Mesenchymal stem cell (in vitro differentiated cells and primary cell): Measurements from ENCODE around the gene CRACDL.

Experiments used
- DNase-seq: peaks from one replicate; pipeline ENCODE4 v3.0.0-alpha.2; 2013
- H2AFZ ChIP-seq: one replicate; pipeline ENCODE4 v1.6.1; 2013; ENCODE audit warnings: low read depth, mild to moderate bottlenecking, control low read depth, inconsistent platforms, low read length, moderate library complexity
- H2AK5ac ChIP-seq: 2 replicates; pipeline ENCODE4 v1.6.1; 2013; ENCODE audit warnings: low read length, moderate library complexity, mild to moderate bottlenecking, inconsistent platforms; ENCODE audit not compliant: severe bottlenecking
- H2BK120ac ChIP-seq: one replicate; pipeline ENCODE4 v1.6.1; 2013; ENCODE audit warnings: low read depth, mild to moderate bottlenecking, inconsistent platforms, low read length, moderate library complexity
- H2BK12ac ChIP-seq, 2 experiments: one replicate each; pipeline ENCODE4 v1.6.1; 2013; ENCODE audit warnings: inconsistent platforms in 2 of 2, low read length in 2 of 2, mild to moderate bottlenecking in 2 of 2, moderate library complexity in 2 of 2, control low read depth in 1 of 2
- H2BK15ac ChIP-seq: one replicate; pipeline ENCODE4 v1.6.1; 2013; ENCODE audit warnings: mild to moderate bottlenecking, low read depth, inconsistent platforms; ENCODE audit not compliant: poor library complexity, severe bottlenecking
- H2BK5ac ChIP-seq: 2 replicates; pipeline ENCODE4 v1.6.1; 2013; ENCODE audit warnings: low read depth, mild to moderate bottlenecking, low read length, control low read depth, inconsistent platforms; ENCODE audit not compliant: poor library complexity, severe bottlenecking
- H3K14ac ChIP-seq, 2 experiments: one replicate each; pipeline ENCODE4 v1.6.1; 2013; ENCODE audit warnings: inconsistent platforms in 2 of 2, low read length in 2 of 2, control low read depth in 1 of 2, mild to moderate bottlenecking in 1 of 2, moderate library complexity in 1 of 2
- H3K18ac ChIP-seq, 2 experiments: one replicate each; pipeline ENCODE4 v1.6.1; 2013; ENCODE audit warnings: inconsistent platforms in 2 of 2, low read length in 2 of 2, control low read depth in 1 of 2, low read depth in 1 of 2, mild to moderate bottlenecking in 1 of 2
- H3K23ac ChIP-seq, 2 experiments: one replicate each; pipeline ENCODE4 v1.6.1; 2013; ENCODE audit warnings: inconsistent platforms in 2 of 2, low read length in 2 of 2, mild to moderate bottlenecking in 2 of 2, moderate library complexity in 2 of 2, control low read depth in 1 of 2
- H3K27ac ChIP-seq: 2 replicates; pipeline ENCODE4 v1.5.1; 2013; ENCODE audit warnings: mild to moderate bottlenecking, moderate library complexity, low read length, control low read depth, inconsistent platforms; ENCODE audit not compliant: poor library complexity, severe bottlenecking
- H3K27me3 ChIP-seq, 2 experiments: 2 replicates each; pipeline versions ENCODE4 v1.6.1 to v1.7.0; 2013; ENCODE audit warnings: low read length in 2 of 2, mild to moderate bottlenecking in 2 of 2, moderate library complexity in 2 of 2, control low read depth in 1 of 2, inconsistent platforms in 1 of 2; ENCODE audit not compliant: control insufficient read depth in 1 of 2, insufficient read depth in 1 of 2
- H3K36me3 ChIP-seq, 2 experiments: 2 replicates each; pipeline versions ENCODE4 v1.6.1 to v1.7.0; 2013; ENCODE audit warnings: low read length in 2 of 2, control low read depth in 1 of 2, inconsistent platforms in 1 of 2, low read depth in 1 of 2, mild to moderate bottlenecking in 1 of 2; ENCODE audit not compliant: insufficient read depth in 2 of 2, control insufficient read depth in 1 of 2
- H3K4ac ChIP-seq, 2 experiments: one replicate each; pipeline ENCODE4 v1.6.1; 2013; ENCODE audit warnings: inconsistent platforms in 2 of 2, low read length in 2 of 2, mild to moderate bottlenecking in 2 of 2, moderate library complexity in 2 of 2, control low read depth in 1 of 2, low read depth in 1 of 2
- H3K4me1 ChIP-seq: 2 replicates; pipeline ENCODE4 v1.6.1; 2013; ENCODE audit warnings: low read depth, low read length, control low read depth; ENCODE audit not compliant: control insufficient read depth, insufficient read depth
- H3K4me2 ChIP-seq: 2 replicates; pipeline ENCODE4 v1.6.1; 2013; ENCODE audit warnings: low read length, mild to moderate bottlenecking, inconsistent platforms; ENCODE audit not compliant: poor library complexity, severe bottlenecking
- H3K4me3 ChIP-seq, 2 experiments: 2 replicates each; pipeline versions ENCODE4 v1.5.1 to v1.7.0; 2013; ENCODE audit warnings: low read length in 2 of 2, mild to moderate bottlenecking in 2 of 2, control low read depth in 1 of 2, low read depth in 1 of 2; ENCODE audit not compliant: insufficient read depth in 1 of 2
- H3K79me1 ChIP-seq: replicated peaks from 2 replicates; pipeline ENCODE4 v1.6.1; 2013; ENCODE audit warnings: mild to moderate bottlenecking, control low read depth, low read length, inconsistent platforms; ENCODE audit not compliant: poor library complexity, severe bottlenecking
- H3K9ac ChIP-seq: 2 replicates; pipeline ENCODE4 v1.7.0; 2013; ENCODE audit warnings: mild to moderate bottlenecking, low read length, moderate library complexity
- H3K9me3 ChIP-seq: 2 replicates; pipeline ENCODE4 v1.7.0; 2013; ENCODE audit warnings: mild to moderate bottlenecking, low read length; ENCODE audit not compliant: control insufficient read depth
- H4K8ac ChIP-seq: one replicate; pipeline ENCODE4 v1.6.1; 2013; ENCODE audit warnings: inconsistent platforms, mild to moderate bottlenecking, low read length, moderate library complexity
- H4K91ac ChIP-seq: one replicate; pipeline ENCODE4 v1.6.1; 2013; ENCODE audit warnings: mild to moderate bottlenecking, low read length, inconsistent platforms
- WGBS: methylation state at CpG from one replicate; pipeline ENCODE4 v1.1.7; 2013; ENCODE audit warnings: mixed read lengths; 5-methylcytosine and 5-hydroxymethylcytosine counted together

The CRACDL gene

GRCh38 chr2:98839292-98839691 lies 96.7 kb downstream of the CRACDL start:
- no peak overlapping the region for H2AFZ ChIP-seq
- H3K27ac ChIP-seq = no peak overlapping the region
- H3K18ac ChIP-seq = no peak overlapping the region
- no peaks in the 10 kb centered on the region for H3K4me1 ChIP-seq
- H3K36me3 ChIP-seq = no peaks in the 10 kb centered on the region
- H3K23ac ChIP-seq = no peak overlapping the region
- H3K4me2 ChIP-seq = no peak overlapping the region
- H3K4ac ChIP-seq = no peak overlapping the region
- no peak overlapping the region for H4K91ac ChIP-seq
- 19% methylated on average over 1 of the region's 3 CpGs for WGBS
- no peak overlapping the region for H4K8ac ChIP-seq
- no peaks in the 10 kb centered on the region for H3K79me1 ChIP-seq
- H3K14ac ChIP-seq = no peak overlapping the region
- no peak for DNase-seq
- no peak overlapping the region for H3K9ac ChIP-seq
- H2BK5ac ChIP-seq = no peak overlapping the region
- no peaks in the 10 kb centered on the region for H3K9me3 ChIP-seq
- no peak overlapping the region for H3K4me3 ChIP-seq
- no peak overlapping the region for H2BK12ac ChIP-seq
- H3K27me3 ChIP-seq = peaks cover 0 to 11% of the 10 kb centered on the region in 2 experiments
- no peak overlapping the region for H2BK15ac ChIP-seq
- H2BK120ac ChIP-seq = no peak overlapping the region
- no peak overlapping the region for H2AK5ac ChIP-seq

GRCh38 chr2:98835831-98836385 lies 100.1 kb downstream of the CRACDL start:
- Histone ChIP-seq H3K4ac (no peak overlapping the region), H3K27me3 (peaks cover 2 to 6% of the 10 kb centered on the region in 2 experiments), H2AK5ac (no peak overlapping the region), H3K36me3 (no peaks in the 10 kb centered on the region), H3K4me1 (no peaks in the 10 kb centered on the region), H3K18ac (no peak overlapping the region), H4K8ac (no peak overlapping the region), H3K4me2 (no peak overlapping the region), H2BK120ac (no peak overlapping the region), H3K9ac (no peak overlapping the region), H2BK15ac (no peak overlapping the region), H3K4me3 (no peak overlapping the region), H2BK12ac (no peak overlapping the region), H3K9me3 (no peaks in the 10 kb centered on the region), H3K79me1 (no peaks in the 10 kb centered on the region), H4K91ac (no peak overlapping the region), H2AFZ (no peak overlapping the region), H3K27ac (no peak overlapping the region), H3K23ac (no peak overlapping the region), H2BK5ac (no peak overlapping the region), H3K14ac (no peak overlapping the region)
- no peak for DNase-seq
- WGBS = 81% methylated on average over 10 of the region's 10 CpGs

- H4K91ac ChIP-seq = no peak overlapping the region
- no peak overlapping the region for H2BK12ac ChIP-seq
- H3K27me3 ChIP-seq = peaks cover 14% of the 10 kb centered on the region in 2 experiments
Measured at GRCh38 chr2:98833917-98834263, 102.1 kb downstream of the CRACDL start.

DNA sequence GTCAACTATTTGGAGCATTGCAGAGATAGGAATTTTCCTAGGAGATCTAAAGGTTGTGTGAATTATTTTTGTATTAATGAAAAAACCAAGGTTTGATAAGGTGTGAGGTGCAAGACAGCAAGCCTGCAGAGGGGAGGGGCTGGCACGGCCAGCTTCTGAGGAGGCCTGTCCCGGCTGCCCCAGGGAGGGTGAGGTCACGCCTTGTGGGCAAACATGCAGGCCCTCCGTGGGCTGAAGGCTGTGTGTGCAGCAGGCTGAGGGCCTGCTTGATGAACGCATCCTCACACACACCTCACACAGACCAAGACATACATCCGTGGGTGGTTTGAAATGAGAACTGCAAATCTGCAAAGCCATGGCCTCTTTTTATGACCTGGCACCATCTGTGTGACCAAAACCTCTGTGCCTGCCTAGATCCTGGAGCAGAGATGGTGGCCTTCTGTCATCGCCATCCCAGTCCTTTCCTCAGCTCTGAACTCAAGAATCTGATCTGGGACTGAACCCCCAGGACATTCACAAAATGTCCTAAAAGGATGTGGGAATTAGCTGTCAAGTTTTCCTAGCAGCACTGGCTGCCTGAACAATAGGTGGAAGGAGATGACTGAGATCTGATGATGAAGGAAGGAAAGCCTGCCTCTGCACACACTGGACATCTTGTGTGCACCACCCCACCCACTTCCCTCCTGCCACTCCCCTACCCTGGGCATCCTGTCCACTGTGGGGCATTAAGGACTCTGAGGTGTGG lies 102.7 kb downstream of the CRACDL start:
- no peak overlapping the region for H2AK5ac ChIP-seq
- H3K79me1 ChIP-seq = no peaks in the 10 kb centered on the region
- H3K36me3 ChIP-seq = no peaks in the 10 kb centered on the region
- H3K4ac ChIP-seq = no peak overlapping the region
- H2AFZ ChIP-seq = no peak overlapping the region
- H2BK12ac ChIP-seq = no peak overlapping the region
- H2BK15ac ChIP-seq = no peak overlapping the region
- 89% methylated on average over 7 of the region's 7 CpGs for WGBS
- no peaks in the 10 kb centered on the region for H3K9me3 ChIP-seq
- H3K4me3 ChIP-seq = no peak overlapping the region
- no peak overlapping the region for H3K4me2 ChIP-seq
- H3K27me3 ChIP-seq = peaks cover 14 to 20% of the 10 kb centered on the region in 2 experiments
- DNase-seq = no peak
- H3K4me1 ChIP-seq = no peaks in the 10 kb centered on the region
- H4K91ac ChIP-seq = no peak overlapping the region
- no peak overlapping the region for H3K9ac ChIP-seq
- H3K18ac ChIP-seq = no peak overlapping the region
- H3K23ac ChIP-seq = no peak overlapping the region
- no peak overlapping the region for H3K27ac ChIP-seq
- no peak overlapping the region for H2BK5ac ChIP-seq
- no peak overlapping the region for H3K14ac ChIP-seq
- no peak overlapping the region for H4K8ac ChIP-seq
- no peak overlapping the region for H2BK120ac ChIP-seq

More at GRCh38 chr2:98833917-98834263, 102.1 kb downstream of the CRACDL start:
- Histone ChIP-seq H3K27ac (no peak overlapping the region), H2AK5ac (no peak overlapping the region), H2BK120ac (no peak overlapping the region), H3K9me3 (no peaks in the 10 kb centered on the region), H4K8ac (no peak overlapping the region), H3K9ac (no peak overlapping the region), H2AFZ (no peak overlapping the region), H2BK15ac (no peak overlapping the region), H3K23ac (no peak overlapping the region), H3K4me3 (no peak overlapping the region), H3K4ac (no peak overlapping the region), H2BK5ac (no peak overlapping the region), H3K79me1 (no peaks in the 10 kb centered on the region), H3K18ac (no peak overlapping the region), H3K4me2 (no peak overlapping the region), H3K14ac (no peak overlapping the region), H3K36me3 (no peaks in the 10 kb centered on the region), H3K4me1 (no peaks in the 10 kb centered on the region)
- WGBS = 86% methylated on average over 2 of the region's 3 CpGs
- DNase-seq = no peak
